Caco-2 (cell line): ENCODE data around the gene LRMDA. TPM values are rescaled to one million over a fixed set of nuclear protein-coding genes. Genes with fewer than 3 reads are reported as not detected.

ENCODE experiments used
- BruUV-seq: library from RNA; stranded (reverse); fragments of 400-500 nt; replicated peaks from 2 replicates; lab custom pipeline; 2021; lab: Mats Ljungman, UMichigan
- CTCF ChIA-PET: fragments of 300-600 bp; sonication (Branson Sonifier 250); formaldehyde crosslinking; loops from one replicate; lab custom pipeline; 2022; ENCODE audit warnings: antibody characterized with exemption; lab: Charles Lee
- POLR2A ChIA-PET: fragments of 300-600 bp; sonication (Branson Sonifier 250); formaldehyde crosslinking; loops from one replicate; lab custom pipeline; 2022; ENCODE audit warnings: antibody characterized with exemption; lab: Charles Lee
- DNase-seq, 2 experiments: peaks; one replicate each; pipeline versions ENCODE4 v3.0.0 to v3.0.0-alpha.2; 2020 to 2022
- H3K27me3 ChIP-seq: replicated peaks from 2 replicates; pipeline ENCODE4 v1.6.0; 2011; ENCODE audit warnings: low read length; ENCODE audit not compliant: control insufficient read depth, insufficient read depth
- H3K36me3 ChIP-seq: 2 replicates; pipeline ENCODE4 v1.5.1; 2011; ENCODE audit warnings: low read length; ENCODE audit not compliant: control insufficient read depth, insufficient read depth
- H3K4me1 ChIP-seq: fragments of 250-450 bp; sonication (Bioruptor Pico); 2 replicates; pipeline ENCODE4 v1.5.1; 2020; ENCODE audit warnings: mild to moderate bottlenecking
- H3K4me3 ChIP-seq: 2 replicates; pipeline ENCODE4 v1.5.1; 2011; ENCODE audit warnings: low read depth, mild to moderate bottlenecking, control low read depth, low read length
- H3K9me3 ChIP-seq: fragments of 250-450 bp; sonication (Bioruptor Pico); 2 replicates; pipeline ENCODE4 v1.5.1; 2020; ENCODE audit warnings: mild to moderate bottlenecking, moderate library complexity
- H3K27ac Mint-ChIP-seq: one replicate; pipeline ENCODE4 v1.8.0; 2022; ENCODE audit warnings: mixed read lengths; ENCODE audit not compliant: unreplicated experiment
- H3K27me3 Mint-ChIP-seq: one replicate; pipeline ENCODE4 v1.8.0; 2022; ENCODE audit warnings: mixed read lengths; ENCODE audit not compliant: insufficient read depth, unreplicated experiment
- H3K36me3 Mint-ChIP-seq: one replicate; pipeline ENCODE4 v1.8.0; 2022; ENCODE audit warnings: mild to moderate bottlenecking, mixed read lengths; ENCODE audit not compliant: insufficient read depth, unreplicated experiment
- H3K4me1 Mint-ChIP-seq: one replicate; pipeline ENCODE4 v1.8.0; 2022; ENCODE audit warnings: low read depth, mixed read lengths; ENCODE audit not compliant: unreplicated experiment
- H3K4me3 Mint-ChIP-seq: one replicate; pipeline ENCODE4 v1.8.0; 2022; ENCODE audit warnings: mild to moderate bottlenecking, moderate library complexity, mixed read lengths; ENCODE audit not compliant: unreplicated experiment
- H3K9me3 Mint-ChIP-seq: one replicate; pipeline ENCODE4 v1.8.0; 2022; ENCODE audit warnings: mixed read lengths; ENCODE audit not compliant: unreplicated experiment
- CTCF ChIP-seq, 2 experiments: fragments of 200-600 bp in 1 of 2; IDR thresholded peaks; 1 replicate in 1 of 2; 2 replicates in 1 of 2; pipeline versions ENCODE4 v1.5.1 to v1.8.0; 2011 to 2022; ENCODE audit warnings: antibody characterized with exemption in 1 of 2, control low read depth in 1 of 2, inconsistent platforms in 1 of 2, low read depth in 1 of 2, low read length in 1 of 2, mild to moderate bottlenecking in 1 of 2, moderate library complexity in 1 of 2; ENCODE audit not compliant: insufficient read depth in 1 of 2, severe bottlenecking in 1 of 2, unreplicated experiment in 1 of 2
- intact Hi-C: fragments of 100-400 bp; cut with micrococcal nuclease; formaldehyde crosslinking; loops from one replicate; pipeline ENCODE4 v1.10.0; 2022; ENCODE audit not compliant: unreplicated experiment
- total RNA-seq: library from RNA; stranded (reverse); gene quantifications from 2 replicates; pipeline ENCODE4 v1.2.3, GENCODE V29; 2022

The LRMDA gene
- total RNA-seq, 1 experiment from 2014 or later = 18.5 TPM

- intact Hi-C loops = no loop called here
- POLR2A ChIA-PET = no interaction called here
- Mint-ChIP-seq H3K4me3 (no peak overlapping the region), H3K4me1 (no peaks in the 10 kb centered on the region), H3K36me3 (no peaks in the 10 kb centered on the region), H3K9me3 (no peaks in the 10 kb centered on the region), H3K27ac (no peak overlapping the region), H3K27me3 (no peaks in the 10 kb centered on the region)
- no TSS peak for BruUV-seq
- Histone ChIP-seq H3K4me3 (no peak overlapping the region), H3K9me3 (no peaks in the 10 kb centered on the region), H3K27me3 (no peaks in the 10 kb centered on the region), H3K4me1 (no peaks in the 10 kb centered on the region), H3K36me3 (no peaks in the 10 kb centered on the region)
- CTCF ChIA-PET = no interaction called here
- no peak for DNase-seq
- no peak for TF ChIP-seq CTCF (IDR thresholded peaks at IDR 0.05; ENCODE audit: insufficient read depth in 1 of 2, low read depth in 1 of 2, low read length in 1 of 2, severe bottlenecking in 1 of 2, unreplicated experiment in 1 of 2)
Observed at GRCh38 chr10:75839020-75839419, 407.6 kb downstream of the LRMDA start.

GRCh38 chr10:75841266-75841665 lies 409.8 kb downstream of the LRMDA start:
- Histone ChIP-seq H3K36me3 (no peaks in the 10 kb centered on the region), H3K4me3 (no peak overlapping the region), H3K9me3 (no peaks in the 10 kb centered on the region), H3K4me1 (no peaks in the 10 kb centered on the region; the same call in 1 of the 2 replicates), H3K27me3 (no peaks in the 10 kb centered on the region)
- DNase-seq = no peak
- peaks cover 5% of the 10 kb centered on the region for H3K4me1 Mint-ChIP-seq
- no peaks in the 10 kb centered on the region for H3K9me3 Mint-ChIP-seq
- intact Hi-C loops = no loop called here
- no TSS peak for BruUV-seq
- no peaks in the 10 kb centered on the region for H3K36me3 Mint-ChIP-seq
- H3K27ac Mint-ChIP-seq = no peak overlapping the region
- no peaks in the 10 kb centered on the region for H3K27me3 Mint-ChIP-seq
- CTCF ChIA-PET = no interaction called here
- POLR2A ChIA-PET = no interaction called here
- H3K4me3 Mint-ChIP-seq = no peak overlapping the region
- no peak for TF ChIP-seq CTCF (IDR thresholded peaks at IDR 0.05; ENCODE audit: insufficient read depth in 1 of 2, low read depth in 1 of 2, low read length in 1 of 2, severe bottlenecking in 1 of 2, unreplicated experiment in 1 of 2)

DNA sequence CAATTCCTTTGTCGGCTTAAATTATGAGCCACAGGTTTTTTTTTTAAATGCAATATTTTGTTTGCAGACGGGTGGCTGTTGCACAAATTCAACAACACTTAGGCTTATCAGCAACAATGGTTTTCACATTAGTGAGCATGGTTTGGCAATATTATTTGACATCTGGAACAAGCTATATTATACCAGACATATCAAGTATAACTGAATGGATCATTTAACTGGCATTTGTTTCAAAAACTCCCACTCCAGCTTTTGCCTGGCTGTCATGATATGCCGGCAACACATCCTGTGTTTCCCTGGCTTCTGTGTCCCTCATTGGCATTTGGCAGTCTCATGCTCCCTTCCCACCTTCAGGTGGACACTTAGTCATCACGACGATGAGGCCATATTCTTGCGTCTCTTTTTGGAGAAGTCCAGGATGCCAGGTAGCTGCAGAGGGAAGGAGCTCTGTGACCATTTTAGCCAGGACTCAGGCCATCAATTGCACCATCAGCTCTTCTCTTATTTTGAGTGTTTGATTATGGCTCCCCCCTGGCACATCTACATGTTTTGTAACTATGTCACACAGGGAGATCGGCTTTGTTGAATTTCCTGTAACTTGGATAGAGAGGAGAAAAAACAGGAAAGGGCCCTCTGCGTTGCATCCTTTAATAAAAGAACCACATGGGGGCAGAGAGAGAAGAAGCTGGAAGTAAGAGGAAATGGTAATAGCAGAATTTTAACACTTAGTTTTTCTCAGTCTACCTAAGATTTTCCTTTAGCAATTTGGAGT lies 413.9 kb downstream of the LRMDA start:
- Histone ChIP-seq H3K4me1 (no peaks in the 10 kb centered on the region; the same call in 1 of the 2 replicates), H3K36me3 (no peaks in the 10 kb centered on the region), H3K9me3 (no peaks in the 10 kb centered on the region), H3K4me3 (no peak overlapping the region), H3K27me3 (no peaks in the 10 kb centered on the region)
- Mint-ChIP-seq H3K9me3 (no peaks in the 10 kb centered on the region), H3K4me3 (no peak overlapping the region), H3K27me3 (no peaks in the 10 kb centered on the region), H3K36me3 (no peaks in the 10 kb centered on the region), H3K27ac (no peak overlapping the region), H3K4me1 (peaks cover 5% of the 10 kb centered on the region)
- CTCF ChIA-PET = no interaction called here
- POLR2A ChIA-PET = no interaction called here
- intact Hi-C loops = no loop called here
- DNase-seq = no peak
- BruUV-seq = no TSS peak
- TF ChIP-seq CTCF (IDR thresholded peaks at IDR 0.05; ENCODE audit: insufficient read depth in 1 of 2, low read depth in 1 of 2, low read length in 1 of 2, severe bottlenecking in 1 of 2, unreplicated experiment in 1 of 2) = no peak
